MM.1S (cell line): Measurements from ENCODE around the gene BCL2L11.

Experiments
- DNase-seq: peaks from one replicate; pipeline ENCODE4 v3.0.0-alpha.2; 2015
- H2AFZ ChIP-seq: fragments of 300-600 bp; sonication (generic); 2 replicates; pipeline ENCODE4 v1.6.0; 2016; ENCODE audit warnings: antibody characterized with exemption, low read length
- H3F3A ChIP-seq: fragments of 300-600 bp; sonication (generic); 2 replicates; pipeline ENCODE4 v1.6.1; 2016; ENCODE audit warnings: mild to moderate bottlenecking, antibody characterized with exemption, low read length, moderate library complexity, mixed read lengths; ENCODE audit not compliant: insufficient read depth
- H3K27ac ChIP-seq: fragments of 300-600 bp; sonication (generic); 2 replicates; pipeline ENCODE4 v1.5.1; 2016; ENCODE audit warnings: mild to moderate bottlenecking, low read length
- H3K27me3 ChIP-seq: fragments of 300-600 bp; sonication (generic); replicated peaks from 2 replicates; pipeline ENCODE4 v1.6.0; 2016; ENCODE audit warnings: low read length; ENCODE audit not compliant: insufficient read depth
- H3K36me3 ChIP-seq: fragments of 300-600 bp; sonication (generic); replicated peaks from 2 replicates; pipeline ENCODE4 v1.6.1; 2016; ENCODE audit warnings: mild to moderate bottlenecking, low read length, mixed read lengths; ENCODE audit not compliant: insufficient read depth
- H3K4me1 ChIP-seq: fragments of 300-600 bp; sonication (generic); 2 replicates; pipeline ENCODE4 v1.6.1; 2016; ENCODE audit warnings: low read length, mixed read lengths
- H3K4me2 ChIP-seq: fragments of 300-600 bp; sonication (generic); 2 replicates; pipeline ENCODE4 v1.6.0; 2016; ENCODE audit warnings: low read depth, low read length
- H3K4me3 ChIP-seq: fragments of 300-600 bp; sonication (generic); 2 replicates; pipeline ENCODE4 v1.5.1; 2016; ENCODE audit warnings: low read length, mixed read lengths
- H3K79me2 ChIP-seq: fragments of 300-600 bp; sonication (generic); 2 replicates; pipeline ENCODE4 v1.6.1; 2016; ENCODE audit warnings: mixed run types, low read length, mixed read lengths
- H3K9ac ChIP-seq: fragments of 300-600 bp; sonication (generic); 2 replicates; pipeline ENCODE4 v1.6.1; 2016; ENCODE audit warnings: low read length, mixed read lengths
- H3K9me2 ChIP-seq: fragments of 300-600 bp; sonication (generic); replicated peaks from 2 replicates; pipeline ENCODE4 v1.6.1; 2016; ENCODE audit warnings: mild to moderate bottlenecking, low read length, mixed read lengths; ENCODE audit not compliant: insufficient read depth
- H3K9me3 ChIP-seq: fragments of 300-600 bp; sonication (generic); replicated peaks from 2 replicates; pipeline ENCODE4 v1.6.1; 2016; ENCODE audit warnings: mild to moderate bottlenecking, low read length, mixed read lengths; ENCODE audit not compliant: insufficient read depth
- H4K20me1 ChIP-seq: fragments of 300-600 bp; sonication (generic); 2 replicates; pipeline ENCODE4 v1.6.1; 2016; ENCODE audit warnings: mild to moderate bottlenecking, low read length, moderate library complexity, mixed read lengths; ENCODE audit not compliant: insufficient read depth
- CTCF ChIP-seq: fragments of 300-600 bp; sonication (generic); IDR thresholded peaks from 2 replicates; pipeline ENCODE4 v1.5.1; 2016; ENCODE audit warnings: antibody characterized with exemption, low read length, mixed read lengths
- EZH2 ChIP-seq: fragments of 300-600 bp; sonication (generic); optimal IDR thresholded peaks from 2 replicates; pipeline ENCODE3; 2017; ENCODE audit warnings: low read depth, mild to moderate bottlenecking, antibody characterized with exemption, low read length, mixed read lengths
- EZH2phosphoT487 ChIP-seq: fragments of 300-600 bp; sonication (generic); IDR thresholded peaks from 2 replicates; pipeline ENCODE4 v1.6.1; 2018; ENCODE audit warnings: antibody characterized with exemption, low read length

BCL2L11 gene

GRCh38 chr2:111154758-111155157 lies 34.0 kb downstream of the BCL2L11 start:
- peaks cover 16% of the 10 kb centered on the region for H3K36me3 ChIP-seq
- H3K4me3 ChIP-seq: no peak overlapping the region
- H3K79me2 ChIP-seq: peaks cover 92% of the 10 kb centered on the region
- H3K9ac ChIP-seq: no peak overlapping the region
- H3K4me2 ChIP-seq: no peak overlapping the region
- H3K27ac ChIP-seq: no peak overlapping the region; the same call in 1 of the 2 replicates
- peaks cover 60% of the 10 kb centered on the region for H4K20me1 ChIP-seq
- peaks cover 43% of the 10 kb centered on the region for H3F3A ChIP-seq
- H3K4me1 ChIP-seq: peaks cover 45% of the 10 kb centered on the region
- no peaks in the 10 kb centered on the region for H3K9me2 ChIP-seq
- H3K9me3 ChIP-seq: no peaks in the 10 kb centered on the region
- TF ChIP-seq EZH2: no peak
- TF ChIP-seq CTCF: no peak
- no peak for TF ChIP-seq EZH2phosphoT487
- no peak overlapping the region for H2AFZ ChIP-seq
- DNase-seq: no peak
- no peaks in the 10 kb centered on the region for H3K27me3 ChIP-seq

- H3F3A ChIP-seq: peaks cover 43% of the 10 kb centered on the region
- H3K9ac ChIP-seq: no peak overlapping the region
- H4K20me1 ChIP-seq: peaks cover 63% of the 10 kb centered on the region
- H3K4me2 ChIP-seq: no peak overlapping the region
- DNase-seq: no peak
- peaks cover 92% of the 10 kb centered on the region for H3K79me2 ChIP-seq
- no peaks in the 10 kb centered on the region for H3K9me3 ChIP-seq
- TF ChIP-seq CTCF (no peak), EZH2phosphoT487 (no peak), EZH2 (no peak)
- H2AFZ ChIP-seq: no peak overlapping the region
- H3K4me3 ChIP-seq: no peak overlapping the region
- no peaks in the 10 kb centered on the region for H3K9me2 ChIP-seq
- H3K27me3 ChIP-seq: no peaks in the 10 kb centered on the region
- H3K36me3 ChIP-seq: peaks cover 16% of the 10 kb centered on the region
- peaks cover 45% of the 10 kb centered on the region for H3K4me1 ChIP-seq
- peak overlapping the region; percentile 93; the same call in 1 of the 2 replicates for H3K27ac ChIP-seq
These were observed 34.9 kb downstream of the BCL2L11 start for GRCh38 chr2:111155610-111156009.

- no peak for TF ChIP-seq CTCF
- no peak for TF ChIP-seq EZH2
- TF ChIP-seq EZH2phosphoT487: no peak
These were observed 35.8 kb downstream of the BCL2L11 start for GRCh38 chr2:111156529-111156928.

More at GRCh38 chr2:111156529-111156928, 35.8 kb downstream of the BCL2L11 start:
- Histone ChIP-seq H3K9ac (peak overlapping the region; percentile 65; the same call in 1 of the 2 replicates), H3F3A (peaks cover 43% of the 10 kb centered on the region), H3K27me3 (no peaks in the 10 kb centered on the region), H4K20me1 (peaks cover 70% of the 10 kb centered on the region), H3K4me2 (peak overlapping the region; percentile 35), H3K4me3 (no peak overlapping the region), H3K9me2 (no peaks in the 10 kb centered on the region), H3K4me1 (peaks cover 45% of the 10 kb centered on the region), H3K27ac (peak overlapping the region; percentile 93), H2AFZ (no peak overlapping the region), H3K36me3 (peaks cover 17% of the 10 kb centered on the region), H3K79me2 (peaks cover 92% of the 10 kb centered on the region), H3K9me3 (no peaks in the 10 kb centered on the region)
- DNase-seq: no peak
